Hepatocyte (in vitro differentiated cells): Measurements from ENCODE around the gene SNRPD3. TPM values are rescaled to one million over a fixed set of nuclear protein-coding genes. Genes with fewer than 3 reads are reported as not detected.
A peak's percentile ranks its signal among the peaks of the same experiment; 100 is the strongest.

Source experiments
- DNase-seq: peaks from one replicate; pipeline ENCODE4 v3.0.0-alpha.2; 2016; ENCODE audit warnings: low spot score
- H2AFZ ChIP-seq: fragments of 200-600 bp; sonication (generic); 2 replicates; pipeline ENCODE4 v1.6.0; 2016; ENCODE audit warnings: antibody characterized with exemption, mild to moderate bottlenecking
- H3K27ac ChIP-seq: fragments of 200-600 bp; sonication (generic); 2 replicates; pipeline ENCODE4 v1.5.1; 2016; ENCODE audit warnings: mild to moderate bottlenecking
- H3K27me3 ChIP-seq: fragments of 200-600 bp; sonication (generic); 2 replicates; pipeline ENCODE4 v1.6.1; 2016
- H3K36me3 ChIP-seq: fragments of 200-600 bp; sonication (generic); replicated peaks from 2 replicates; pipeline ENCODE4 v1.5.1; 2016; ENCODE audit warnings: low read depth; ENCODE audit not compliant: insufficient read depth
- H3K4me1 ChIP-seq: fragments of 200-600 bp; sonication (generic); 2 replicates; pipeline ENCODE4 v1.5.1; 2016; ENCODE audit warnings: mild to moderate bottlenecking, moderate library complexity; ENCODE audit not compliant: insufficient read depth
- H3K4me2 ChIP-seq: fragments of 200-600 bp; sonication (generic); 2 replicates; pipeline ENCODE4 v1.6.0; 2016
- H3K4me3 ChIP-seq: fragments of 200-600 bp; sonication (generic); 2 replicates; pipeline ENCODE4 v1.5.1; 2016; ENCODE audit warnings: mild to moderate bottlenecking
- H3K79me2 ChIP-seq: fragments of 200-600 bp; sonication (generic); 2 replicates; pipeline ENCODE4 v1.6.0; 2017; ENCODE audit warnings: mild to moderate bottlenecking
- H3K9me2 ChIP-seq: fragments of 200-600 bp; sonication (generic); replicated peaks from 2 replicates; pipeline ENCODE4 v1.6.0; 2017; ENCODE audit warnings: mild to moderate bottlenecking; ENCODE audit not compliant: insufficient read depth
- H3K9me3 ChIP-seq: fragments of 200-600 bp; sonication (generic); 2 replicates; pipeline ENCODE4 v1.5.1; 2016; ENCODE audit warnings: low read depth, mild to moderate bottlenecking
- H4K20me1 ChIP-seq: fragments of 200-600 bp; sonication (generic); 2 replicates; pipeline ENCODE4 v1.6.0; 2016; ENCODE audit warnings: mild to moderate bottlenecking; ENCODE audit not compliant: insufficient read depth, poor library complexity, severe bottlenecking
- CTCF ChIP-seq: fragments of 200-600 bp; sonication (generic); IDR thresholded peaks from 2 replicates; pipeline ENCODE4 v1.5.1; 2016; ENCODE audit warnings: antibody characterized with exemption, mild to moderate bottlenecking; ENCODE audit not compliant: poor library complexity
- EZH2 ChIP-seq: fragments of 200-600 bp; sonication (generic); IDR thresholded peaks from 2 replicates; pipeline ENCODE4 v1.6.1; 2016; ENCODE audit warnings: antibody characterized with exemption, mild to moderate bottlenecking, borderline replicate concordance
- EZH2phosphoT487 ChIP-seq: fragments of 200-600 bp; sonication (generic); IDR thresholded peaks from one replicate; pipeline ENCODE4 v1.6.1; 2018; ENCODE audit warnings: antibody characterized with exemption, mild to moderate bottlenecking, low read depth, moderate library complexity; ENCODE audit not compliant: unreplicated experiment, severe bottlenecking
- WGBS: methylation state at CpG from one replicate; pipeline ENCODE4 v1.1.6; 2016; ENCODE audit warnings: low lambda C conversion rate; ENCODE audit errors: missing lambda C conversion rate; 5-methylcytosine and 5-hydroxymethylcytosine counted together
- polyA plus RNA-seq: library from polyadenylated mRNA; unstranded; fragments of >200 nt; fragmentation: Nextera tagmentation; extraction: Ambion mirVana; gene quantifications from 2 replicates; pipeline ENCODE4 v1.2.1, GENCODE V29; 2016
- total RNA-seq: library from RNA; depleted of rRNA; stranded (reverse); fragments of >200 nt; gene quantifications from 2 replicates; pipeline ENCODE4 v1.2.3, GENCODE V29; 2014

SNRPD3 gene
- total and polyA plus RNA-seq, 2 experiments from 2014 or later: 122 to 185 TPM

GRCh38 chr22:24514241-24515026 lies 41.4 kb upstream of the SNRPD3 start:
- Histone ChIP-seq H3K9me3 (no peaks in the 10 kb centered on the region), H3K79me2 (no peaks in the 10 kb centered on the region), H3K4me2 (peak overlapping the region; percentile 16), H4K20me1 (no peaks in the 10 kb centered on the region), H3K4me1 (peaks cover 29% of the 10 kb centered on the region), H3K36me3 (no peaks in the 10 kb centered on the region), H3K9me2 (no peaks in the 10 kb centered on the region), H3K27ac (peak overlapping the region; percentile 54), H3K27me3 (no peaks in the 10 kb centered on the region), H2AFZ (no peak overlapping the region), H3K4me3 (no peak overlapping the region)
- TF ChIP-seq CTCF (no peak), EZH2phosphoT487 (no peak), EZH2 (no peak)
- 70% methylated on average over 14 of the region's 14 CpGs for WGBS
- DNase-seq: peak; percentile 60

DNA sequence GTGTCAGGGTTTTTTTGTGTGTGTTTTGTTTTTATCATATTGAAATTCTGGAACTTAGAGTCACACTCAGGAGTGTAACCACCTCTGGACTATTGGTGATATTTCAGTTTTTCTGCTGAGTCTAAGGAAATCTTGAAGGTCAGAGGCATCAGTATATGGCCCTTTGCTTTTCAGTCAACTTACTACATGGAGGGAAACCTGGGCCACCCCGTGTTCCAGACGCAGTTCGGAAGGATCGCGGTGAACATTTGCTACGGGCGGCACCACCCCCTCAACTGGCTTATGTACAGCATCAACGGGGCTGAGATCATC lies 40.8 kb upstream of the SNRPD3 start:
- H3K36me3 ChIP-seq: no peaks in the 10 kb centered on the region
- no peak for DNase-seq
- peaks cover 29% of the 10 kb centered on the region for H3K4me1 ChIP-seq
- WGBS: 92% methylated on average over 8 of the region's 8 CpGs
- no peaks in the 10 kb centered on the region for H3K27me3 ChIP-seq
- no peaks in the 10 kb centered on the region for H3K9me3 ChIP-seq
- H3K4me3 ChIP-seq: no peak overlapping the region
- no peaks in the 10 kb centered on the region for H3K79me2 ChIP-seq
- H3K27ac ChIP-seq: no peak overlapping the region
- H3K9me2 ChIP-seq: no peaks in the 10 kb centered on the region
- H2AFZ ChIP-seq: no peak overlapping the region
- no peak overlapping the region for H3K4me2 ChIP-seq
- no peaks in the 10 kb centered on the region for H4K20me1 ChIP-seq
- no peak for TF ChIP-seq EZH2phosphoT487
- no peak for TF ChIP-seq CTCF
- no peak for TF ChIP-seq EZH2

DNA sequence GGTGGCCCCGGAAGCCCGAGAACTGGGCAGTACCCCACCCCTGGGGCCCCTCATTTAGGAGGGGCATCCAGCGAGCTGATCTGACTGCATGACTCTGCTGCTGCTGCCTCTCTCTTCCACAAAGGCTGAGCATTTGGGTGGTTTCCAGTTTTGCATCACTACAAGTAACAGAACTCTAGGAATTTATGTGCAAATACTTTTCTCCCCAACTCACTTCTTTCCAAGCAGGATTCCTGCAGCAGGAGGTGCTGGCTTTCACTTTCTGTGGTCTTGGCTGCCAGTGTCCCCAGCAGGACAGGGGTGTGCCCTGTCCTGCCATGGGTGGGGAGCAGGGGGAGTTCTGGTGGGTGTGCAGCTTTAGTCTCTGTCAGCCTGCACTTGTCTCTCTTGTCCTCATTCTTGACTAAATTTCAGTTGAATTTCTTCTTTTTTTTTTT lies 39.5 kb upstream of the SNRPD3 start:
- H4K20me1 ChIP-seq: no peaks in the 10 kb centered on the region
- no peaks in the 10 kb centered on the region for H3K79me2 ChIP-seq
- peaks cover 21% of the 10 kb centered on the region for H3K4me1 ChIP-seq
- no peaks in the 10 kb centered on the region for H3K9me2 ChIP-seq
- no peaks in the 10 kb centered on the region for H3K36me3 ChIP-seq
- TF ChIP-seq EZH2phosphoT487 (no peak), CTCF (no peak)
- peak; percentile 83 for DNase-seq
- no peak overlapping the region for H3K4me3 ChIP-seq
- no peak overlapping the region for H2AFZ ChIP-seq
- WGBS: 58% methylated on average over 3 of the region's 3 CpGs
- peak overlapping the region; percentile 41 for H3K4me2 ChIP-seq
- peak overlapping the region; percentile 42 for H3K27ac ChIP-seq
- no peaks in the 10 kb centered on the region for H3K27me3 ChIP-seq
- H3K9me3 ChIP-seq: no peaks in the 10 kb centered on the region
